GM12801 (cell line): Measurements from ENCODE around the gene PRORP.

Experiments
- TF ChIP-seq, protein P1 (sequence below): IDR thresholded peaks from one replicate; pipeline ENCODE4 v1.5.1; 2011; ENCODE audit warnings: control low read depth; ENCODE audit not compliant: insufficient read length; ENCODE audit errors: extremely low read depth

PRORP gene

DNA sequence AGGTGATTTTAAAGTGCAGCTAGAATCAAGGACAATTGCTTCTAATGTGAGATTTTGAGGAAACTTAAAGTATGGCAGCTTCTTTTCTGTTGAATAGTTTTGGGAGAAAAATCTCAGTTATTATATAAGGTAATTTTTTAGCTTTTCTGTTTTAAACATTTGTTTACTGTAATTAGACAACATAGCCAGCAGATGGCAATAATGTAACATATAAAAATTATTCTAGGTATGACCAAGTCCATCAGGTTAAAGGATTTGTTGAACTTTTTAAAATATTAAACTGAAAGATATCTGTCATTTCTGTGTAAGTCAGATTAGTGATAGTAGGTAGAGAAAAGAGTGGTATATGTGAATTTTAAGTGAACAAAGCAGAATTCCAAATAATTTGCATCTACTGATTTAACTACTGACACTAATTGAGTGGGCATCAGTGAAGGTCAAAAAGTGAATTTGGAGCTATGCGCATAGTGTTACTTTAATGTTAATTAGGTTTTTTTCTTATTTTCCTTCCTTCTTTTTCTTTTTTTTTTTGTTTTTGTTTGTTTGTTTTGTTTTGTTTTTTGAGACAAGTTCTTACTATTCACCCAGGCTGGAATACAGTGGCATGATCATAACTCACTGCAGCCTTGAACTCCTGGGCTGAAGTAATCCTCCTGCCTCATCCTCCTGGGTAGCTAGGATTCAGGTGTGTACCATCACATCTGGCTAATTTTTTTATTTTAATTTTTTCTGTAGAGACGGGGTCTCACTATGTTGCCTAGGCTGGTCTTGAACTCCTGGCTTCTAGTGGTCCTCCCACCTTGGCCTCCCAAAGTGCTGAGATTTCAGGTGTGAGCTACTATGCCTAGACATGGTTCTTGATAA lies 18.6 kb downstream of the PRORP start:
- TF ChIP-seq, protein P1, sequence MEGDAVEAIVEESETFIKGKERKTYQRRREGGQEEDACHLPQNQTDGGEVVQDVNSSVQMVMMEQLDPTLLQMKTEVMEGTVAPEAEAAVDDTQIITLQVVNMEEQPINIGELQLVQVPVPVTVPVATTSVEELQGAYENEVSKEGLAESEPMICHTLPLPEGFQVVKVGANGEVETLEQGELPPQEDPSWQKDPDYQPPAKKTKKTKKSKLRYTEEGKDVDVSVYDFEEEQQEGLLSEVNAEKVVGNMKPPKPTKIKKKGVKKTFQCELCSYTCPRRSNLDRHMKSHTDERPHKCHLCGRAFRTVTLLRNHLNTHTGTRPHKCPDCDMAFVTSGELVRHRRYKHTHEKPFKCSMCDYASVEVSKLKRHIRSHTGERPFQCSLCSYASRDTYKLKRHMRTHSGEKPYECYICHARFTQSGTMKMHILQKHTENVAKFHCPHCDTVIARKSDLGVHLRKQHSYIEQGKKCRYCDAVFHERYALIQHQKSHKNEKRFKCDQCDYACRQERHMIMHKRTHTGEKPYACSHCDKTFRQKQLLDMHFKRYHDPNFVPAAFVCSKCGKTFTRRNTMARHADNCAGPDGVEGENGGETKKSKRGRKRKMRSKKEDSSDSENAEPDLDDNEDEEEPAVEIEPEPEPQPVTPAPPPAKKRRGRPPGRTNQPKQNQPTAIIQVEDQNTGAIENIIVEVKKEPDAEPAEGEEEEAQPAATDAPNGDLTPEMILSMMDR: no peak

DNA sequence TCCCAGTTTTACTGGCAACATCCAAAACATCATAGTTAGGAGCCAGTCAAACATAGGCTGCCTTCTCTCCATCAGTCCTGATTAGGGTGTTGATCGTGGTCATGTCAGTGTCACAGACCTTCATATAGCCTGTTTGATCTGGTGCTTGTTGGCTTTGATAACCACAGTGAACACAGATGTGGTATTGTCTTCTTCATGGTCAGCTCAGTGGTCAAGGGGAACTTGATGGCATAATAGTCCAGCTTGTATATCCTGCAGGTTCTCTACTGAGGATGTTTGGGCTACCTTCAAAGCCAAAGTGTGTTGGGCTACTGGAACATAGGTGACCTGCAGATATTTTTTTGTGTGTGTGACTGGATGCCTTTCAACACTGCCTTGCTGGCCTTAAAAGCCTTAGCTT lies 21.7 kb downstream of the PRORP start:
- TF ChIP-seq, protein P1: no peak

DNA sequence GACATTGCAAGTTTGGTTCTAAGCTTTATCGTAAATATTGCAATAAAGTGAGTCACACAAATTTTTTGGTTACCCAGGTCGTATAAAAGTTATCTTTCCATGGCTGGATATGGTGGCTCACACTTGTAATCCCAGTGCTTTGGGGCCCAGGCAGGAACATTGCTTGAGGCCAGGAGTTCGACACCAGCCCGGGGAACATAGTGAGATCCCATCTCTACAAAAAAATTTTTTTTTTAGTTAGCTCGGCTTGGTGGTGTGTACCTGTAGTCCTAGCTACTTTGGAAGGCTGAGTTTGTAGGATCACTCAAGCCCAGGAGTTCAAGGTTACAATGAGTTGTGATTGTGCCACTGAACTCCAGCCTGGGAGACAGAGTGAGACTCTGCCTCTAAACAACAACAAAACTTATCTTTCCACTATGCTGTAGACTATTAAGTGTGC lies 24.4 kb downstream of the PRORP start:
- TF ChIP-seq, protein P1: no peak

DNA sequence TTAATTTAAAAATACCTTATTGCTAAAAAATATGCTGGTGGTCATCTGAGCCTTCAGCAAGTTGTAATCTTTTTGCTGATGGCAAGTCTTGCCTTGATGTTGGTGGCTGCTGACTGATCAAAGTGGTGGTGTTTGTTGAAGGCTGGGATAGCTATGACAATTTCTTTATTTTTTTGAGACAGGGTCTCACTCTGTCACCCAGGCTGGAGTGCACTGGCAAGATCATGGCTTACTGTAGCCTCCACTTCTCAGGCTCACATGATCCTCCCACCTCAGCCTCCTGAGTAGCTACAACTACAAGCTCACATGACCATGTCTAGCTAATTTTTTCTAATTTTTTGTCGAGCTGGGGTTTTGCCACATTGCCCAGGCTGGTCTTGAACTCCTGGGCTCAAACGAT lies 24.8 kb downstream of the PRORP start:
- TF ChIP-seq, protein P1: no peak

DNA sequence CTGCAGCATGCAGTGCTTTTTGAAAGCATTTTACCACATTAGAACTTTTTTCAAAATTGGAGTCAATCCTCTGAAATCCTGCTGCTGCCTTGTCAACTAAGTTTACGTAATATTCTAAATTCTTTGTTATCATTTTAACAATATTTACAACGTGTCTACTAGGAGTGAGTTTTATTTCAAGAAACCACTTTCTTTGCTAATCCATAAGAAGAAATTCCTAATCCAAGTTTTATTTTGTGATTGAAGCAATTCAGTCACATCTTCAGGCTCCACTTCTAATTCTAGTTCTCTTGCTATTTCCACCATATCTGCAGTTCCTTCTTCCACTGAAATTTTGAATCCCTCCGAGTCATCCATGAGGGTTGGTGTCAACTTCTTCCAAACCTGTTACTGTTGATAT lies 25.4 kb downstream of the PRORP start:
- TF ChIP-seq, protein P1: no peak

DNA sequence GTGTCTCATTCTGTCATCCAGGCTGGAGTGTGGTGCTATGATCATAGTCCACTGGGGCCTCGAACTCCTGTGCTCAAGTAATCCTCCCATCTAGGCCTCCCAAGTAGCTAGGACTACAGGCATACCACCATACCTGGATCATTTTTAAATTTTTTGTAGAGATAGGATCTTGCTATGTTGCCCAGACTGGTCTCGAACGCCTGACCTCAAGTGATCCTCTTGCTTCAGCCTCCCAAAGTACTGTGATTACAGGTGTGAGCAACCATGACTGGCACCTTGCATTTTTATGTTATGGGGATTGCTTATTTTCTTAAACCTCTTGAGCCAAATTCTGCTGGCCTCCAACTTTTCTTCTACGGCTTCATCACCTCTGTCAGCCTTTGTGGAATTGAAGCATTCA lies 26.9 kb downstream of the PRORP start:
- TF ChIP-seq, protein P1: no peak

DNA sequence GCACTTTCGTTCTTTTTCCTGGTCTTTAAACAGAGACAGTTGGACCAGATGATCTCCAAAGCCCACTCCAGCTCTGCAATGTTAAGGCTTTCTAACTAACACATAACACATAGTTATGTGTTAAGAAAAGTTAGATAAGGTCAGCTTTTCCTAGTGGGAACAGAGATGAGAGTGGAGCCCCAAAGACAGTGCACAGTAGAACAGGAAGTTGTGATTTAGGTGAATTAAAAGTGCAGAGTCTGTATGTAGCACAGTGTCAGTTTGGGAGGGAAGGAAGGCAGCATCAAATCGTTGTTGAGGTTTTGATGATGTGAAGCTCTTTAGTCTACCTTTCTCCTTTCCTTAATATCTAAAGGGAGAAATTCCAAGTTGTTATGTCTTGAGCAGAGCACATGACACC lies 31.7 kb downstream of the PRORP start:
- TF ChIP-seq, protein P1: no peak

DNA sequence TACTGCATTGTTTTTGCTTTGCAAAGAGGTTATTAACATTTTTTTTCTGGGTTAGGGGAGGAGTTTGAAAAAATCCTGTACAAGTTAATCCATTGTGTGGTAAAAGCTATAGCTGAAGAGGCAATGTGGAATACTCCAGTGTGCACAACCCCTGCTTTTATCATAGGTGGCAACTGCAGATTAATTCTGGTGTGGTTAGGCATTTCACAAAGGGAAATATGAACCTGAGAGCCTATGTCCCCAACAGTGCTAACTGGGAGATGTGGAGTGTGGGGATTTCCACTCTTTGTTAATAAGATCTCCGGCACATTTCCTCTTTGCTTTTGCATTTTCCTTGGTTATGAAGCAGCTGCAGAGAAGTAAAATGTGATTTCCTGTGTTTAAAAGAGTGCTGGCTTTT lies 33.6 kb downstream of the PRORP start:
- TF ChIP-seq, protein P1: no peak
